SW480 (cell line): Measurements from ENCODE around the gene FIBCD1.

Source experiments
- DNase-seq: peaks from one replicate; pipeline ENCODE4 v3.0.0-alpha.2; 2016; ENCODE audit warnings: low spot score

FIBCD1 gene

GRCh38 chr9:130936285-130937117 lies 2.5 kb downstream of the FIBCD1 start:
- peak; percentile 53 for DNase-seq

DNA sequence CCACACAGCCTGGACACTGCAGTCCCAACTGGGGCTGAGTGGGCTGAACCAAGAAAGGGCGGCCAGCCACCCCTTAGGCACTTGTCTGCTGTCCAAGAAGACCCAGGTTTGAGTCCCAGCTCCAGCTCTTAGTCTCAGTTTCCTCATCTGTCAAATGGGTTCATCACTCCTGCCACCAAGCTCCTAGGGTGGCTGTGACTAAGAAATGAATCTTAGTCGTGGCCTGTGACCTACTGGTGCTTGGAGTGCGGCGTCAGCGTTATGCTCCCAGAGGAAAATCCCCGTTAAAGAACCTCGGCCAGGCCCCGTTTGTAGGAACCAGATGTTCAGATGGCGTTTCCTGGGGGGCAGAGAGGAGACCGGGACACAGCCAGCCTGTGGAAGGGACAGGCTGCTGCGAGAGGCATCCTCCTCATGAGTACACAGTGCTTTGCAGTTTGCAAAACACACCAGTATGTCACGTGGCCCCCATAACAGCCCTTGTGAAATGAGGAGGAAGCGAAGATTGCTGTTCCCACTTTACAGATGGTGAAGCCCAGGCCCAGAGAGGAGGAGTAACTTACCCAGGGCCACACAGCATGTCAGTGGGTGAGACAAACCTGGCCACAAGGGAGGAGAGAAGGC lies 3.3 kb downstream of the FIBCD1 start:
- no peak for DNase-seq

DNA sequence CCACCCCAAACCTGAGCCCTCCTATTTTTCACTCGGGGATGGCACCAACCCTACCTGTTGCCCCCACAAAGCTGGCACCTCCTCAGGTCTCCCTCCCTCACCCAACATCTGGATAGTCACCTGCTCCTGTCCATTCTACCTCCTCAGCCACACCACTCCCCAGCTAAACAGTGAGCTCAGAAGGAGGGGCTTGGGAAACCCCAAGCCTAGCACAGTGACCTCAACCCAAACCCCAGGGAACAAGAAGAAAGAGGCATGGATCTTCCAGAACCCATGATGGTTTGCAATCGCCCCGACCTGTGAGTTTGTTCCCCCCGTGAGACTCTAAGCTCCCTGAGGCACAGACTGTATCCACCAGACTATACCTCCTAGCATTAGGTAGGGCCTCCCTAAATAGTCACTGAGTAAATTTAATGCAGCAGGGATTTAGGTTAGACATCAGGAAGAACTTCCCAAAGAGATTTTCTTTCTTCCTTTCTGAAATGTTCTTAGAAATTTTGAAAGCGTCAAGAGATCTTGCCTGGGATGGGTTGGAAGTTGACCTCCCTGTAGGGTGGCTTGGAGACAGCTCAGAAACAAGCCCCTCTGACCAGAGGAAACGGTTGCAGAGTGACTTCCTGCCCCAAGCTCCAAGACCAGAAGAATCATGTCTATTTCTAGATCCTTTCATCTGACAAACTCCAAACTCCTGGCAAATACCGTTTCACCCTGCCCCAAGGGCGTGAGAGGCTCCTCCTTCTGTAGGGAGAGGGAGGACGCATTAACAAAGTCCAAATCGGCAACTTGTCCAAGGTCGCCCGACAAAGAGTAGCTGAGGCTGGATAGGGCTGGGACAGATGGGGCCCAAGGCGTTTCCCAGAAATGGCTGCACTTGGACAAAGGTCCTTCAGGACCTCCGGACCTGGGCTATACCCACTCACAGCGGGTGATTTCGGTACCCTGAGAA lies 4.1 kb downstream of the FIBCD1 start:
- no peak for DNase-seq

DNA sequence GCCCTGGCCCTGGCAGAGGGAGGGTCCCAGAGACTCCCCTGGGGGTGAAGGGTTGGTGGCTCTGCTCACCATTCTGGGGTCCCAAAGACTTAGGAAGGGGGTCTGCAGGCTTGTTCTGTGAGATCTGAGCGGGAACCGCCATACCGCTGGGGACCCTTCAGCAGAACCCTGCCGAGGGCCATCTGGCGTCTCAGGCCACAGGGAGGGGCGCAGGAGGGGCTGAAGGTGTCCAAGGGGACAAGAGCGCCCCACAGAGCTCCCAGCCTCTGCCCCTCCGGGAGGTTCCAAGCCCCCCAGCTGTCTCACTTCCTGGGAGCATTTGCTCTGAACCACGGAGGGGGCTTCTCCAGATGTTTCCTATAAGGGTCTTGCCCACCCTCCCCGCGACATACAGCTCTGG lies 4.8 kb downstream of the FIBCD1 start:
- DNase-seq: no peak

- DNase-seq: no peak
These were observed 5.7 kb downstream of the FIBCD1 start for GRCh38 chr9:130933114-130934046.

DNA sequence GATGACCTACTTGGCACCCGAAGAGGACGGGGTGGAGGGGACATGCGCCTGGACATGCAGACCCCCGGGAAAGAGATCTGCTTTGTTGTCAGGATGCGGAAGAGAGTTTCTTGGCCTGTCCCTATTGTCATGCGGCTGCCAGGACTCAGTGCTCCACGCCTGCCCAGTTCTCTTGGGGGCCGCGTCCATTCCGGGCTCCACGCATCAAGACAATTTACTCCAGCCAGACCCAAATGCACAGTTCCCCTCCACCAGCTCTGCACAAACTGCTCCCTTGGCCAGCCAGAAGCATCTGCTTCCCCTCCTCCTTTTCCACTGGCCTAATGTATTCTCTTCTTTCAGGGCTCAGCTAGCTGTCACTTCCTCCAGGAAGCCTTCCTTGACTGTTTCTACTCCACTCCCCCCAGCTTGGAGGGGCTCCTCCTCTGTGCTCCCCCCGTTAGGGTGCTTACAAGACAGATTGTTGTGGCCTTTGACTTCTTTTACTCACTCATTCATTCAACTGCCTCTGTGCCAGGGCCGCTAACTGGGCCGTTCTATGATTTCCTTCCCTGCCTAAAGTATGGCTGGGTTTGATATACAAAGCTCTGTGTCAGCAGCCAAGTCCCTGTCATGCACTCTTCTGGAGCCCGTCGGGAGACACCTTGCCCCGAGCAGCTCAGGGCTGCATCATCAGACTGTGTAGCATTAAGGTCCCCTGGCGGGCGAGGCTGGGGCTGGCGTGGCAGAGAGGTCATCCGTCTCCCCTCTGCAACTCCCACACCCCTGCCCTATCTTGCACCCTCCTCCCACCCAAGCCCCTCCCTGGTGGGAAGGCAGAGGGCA lies 6.6 kb downstream of the FIBCD1 start:
- DNase-seq: no peak

GRCh38 chr9:130931508-130932254 lies 7.4 kb downstream of the FIBCD1 start:
- DNase-seq: no peak

- no peak for DNase-seq
These were observed 8.2 kb downstream of the FIBCD1 start for GRCh38 chr9:130930804-130931349.

DNA sequence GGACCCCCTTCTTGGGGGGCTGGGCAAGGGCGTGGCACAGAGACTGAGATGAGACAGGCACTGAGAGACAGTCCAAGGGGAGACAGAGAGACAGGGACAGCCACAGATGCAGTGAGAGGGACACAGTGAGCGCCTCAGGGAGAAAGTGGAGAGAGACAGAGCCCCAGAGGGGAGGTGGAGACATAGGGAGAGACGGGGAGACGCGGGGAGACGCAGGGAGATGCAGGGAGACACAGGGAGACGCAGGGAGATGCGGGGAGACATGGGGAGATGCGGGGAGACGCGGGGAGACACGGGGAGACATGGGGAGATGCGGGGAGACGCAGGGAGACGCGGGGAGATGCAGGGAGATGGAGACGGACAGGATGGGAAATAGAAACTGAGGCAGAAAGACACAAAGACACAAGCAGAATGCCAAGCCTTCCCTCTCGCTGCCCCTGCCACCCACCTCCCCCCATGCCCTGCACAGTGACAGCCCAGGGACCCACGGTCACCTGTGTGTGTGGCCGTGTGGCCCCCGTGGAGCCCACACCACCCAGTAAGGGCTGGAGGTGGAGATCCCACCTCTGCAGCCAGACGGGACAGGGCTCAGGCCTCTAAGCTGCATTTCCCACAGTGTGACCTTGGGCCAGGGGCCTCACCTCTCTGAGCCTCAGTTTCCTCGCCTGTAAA lies 8.8 kb downstream of the FIBCD1 start:
- DNase-seq: no peak

GRCh38 chr9:130929571-130930038 lies 9.4 kb downstream of the FIBCD1 start:
- DNase-seq: no peak

GRCh38 chr9:130927995-130928900 lies 10.8 kb downstream of the FIBCD1 start:
- DNase-seq: peak; percentile 80

GRCh38 chr9:130927338-130927737 lies 11.7 kb downstream of the FIBCD1 start:
- DNase-seq: no peak

DNA sequence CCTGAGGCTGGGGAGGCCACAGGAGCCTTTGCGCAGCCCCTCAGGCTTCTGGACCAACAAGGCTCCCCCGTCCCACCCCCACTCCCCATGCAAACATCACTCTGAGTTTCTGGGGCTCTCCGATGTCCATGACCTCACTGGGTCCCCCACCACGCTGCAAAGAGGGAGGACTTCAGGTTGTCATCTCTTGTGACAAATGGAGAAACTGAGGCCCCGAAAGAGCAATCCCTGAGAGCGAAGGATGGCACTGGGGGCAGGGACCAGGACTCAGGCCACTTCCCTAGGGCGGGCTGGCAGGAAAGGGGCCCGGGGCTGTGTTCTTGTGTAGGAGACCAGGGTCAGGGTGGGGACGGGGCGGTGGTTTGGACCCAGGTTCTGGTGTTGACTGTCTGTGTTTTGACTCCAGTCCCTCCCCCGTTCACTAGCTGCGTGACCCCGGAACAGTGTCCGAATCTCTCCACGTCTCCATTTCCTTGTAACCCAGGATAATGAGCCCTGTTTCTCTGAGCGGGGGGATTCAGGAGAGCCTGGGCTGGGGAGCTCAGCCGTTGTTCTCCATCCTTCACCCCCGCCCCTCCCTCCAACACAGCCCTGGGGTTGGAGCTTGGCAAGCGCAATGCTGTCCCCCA lies 13.9 kb downstream of the FIBCD1 start:
- DNase-seq: no peak

DNA sequence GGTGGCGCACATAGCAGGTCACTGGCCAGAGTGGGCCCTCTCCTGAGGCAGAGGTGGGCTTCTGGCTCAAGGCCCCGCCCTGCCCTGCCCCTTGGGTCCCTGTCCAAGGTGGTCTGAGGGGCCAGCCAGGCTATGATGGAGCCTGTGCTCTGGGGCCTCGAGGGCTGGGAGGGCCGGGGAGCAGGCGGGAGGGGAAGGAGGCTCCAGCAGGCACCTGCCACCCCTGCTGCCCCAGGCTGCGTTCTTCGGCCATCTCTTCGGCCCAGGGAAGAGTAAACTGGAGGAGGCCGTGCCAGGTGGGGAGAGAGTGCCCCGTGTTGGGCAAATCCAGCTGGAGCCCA lies 14.6 kb downstream of the FIBCD1 start:
- DNase-seq: no peak

GRCh38 chr9:130923611-130924447 lies 15.2 kb downstream of the FIBCD1 start:
- no peak for DNase-seq

- no peak for DNase-seq
These were observed 16.0 kb downstream of the FIBCD1 start for GRCh38 chr9:130922893-130923610.
